Fibroblast of lung (primary cell): ENCODE data around the gene GAB1. TPM values are rescaled to one million over a fixed set of nuclear protein-coding genes. Genes with fewer than 3 reads are reported as not detected.

Experiments
- DNase-seq, 2 donors: peaks; one replicate each; pipeline versions ENCODE4 v3.0.0 to v3.0.0-alpha.2; 2010; ENCODE audit warnings: low read depth in 2 of 2
- H2AFZ ChIP-seq: 2 replicates; pipeline ENCODE4 v1.5.1; 2012; ENCODE audit warnings: low read length, control low read depth, inconsistent platforms
- H3K27ac ChIP-seq: 2 replicates; pipeline ENCODE4 v1.5.1; 2011; ENCODE audit warnings: low read length, control low read depth; ENCODE audit not compliant: insufficient read depth
- H3K27me3 ChIP-seq: 2 replicates; pipeline ENCODE4 v1.5.1; 2011; ENCODE audit warnings: mild to moderate bottlenecking, low read length; ENCODE audit not compliant: control insufficient read depth, insufficient read depth
- H3K36me3 ChIP-seq: 2 replicates; pipeline ENCODE4 v1.5.1; 2011; ENCODE audit warnings: low read length; ENCODE audit not compliant: control insufficient read depth, insufficient read depth
- H3K4me1 ChIP-seq: 2 replicates; pipeline ENCODE4 v1.5.1; 2011; ENCODE audit warnings: low read length; ENCODE audit not compliant: control insufficient read depth, insufficient read depth; ENCODE audit errors: extremely low read depth
- H3K4me2 ChIP-seq: 2 replicates; pipeline ENCODE4 v1.5.1; 2011; ENCODE audit warnings: low read length, control low read depth; ENCODE audit not compliant: insufficient read depth; ENCODE audit errors: extremely low read depth
- H3K4me3 ChIP-seq, 4 experiments: fragments of 200-600 bp in 1 of 4; sonication (generic) in 1 of 4; replicated peaks in 1 of 4; 2 replicates each; pipeline ENCODE4 v1.5.1; 2011 to 2016; ENCODE audit warnings: low read length in 4 of 4, low read depth in 3 of 4, mild to moderate bottlenecking in 3 of 4, control low read depth in 2 of 4, inconsistent platforms in 1 of 4, mixed read lengths in 1 of 4; ENCODE audit not compliant: insufficient read depth in 1 of 4; ENCODE audit errors: control extremely low read depth in 1 of 4
- H3K79me2 ChIP-seq: 2 replicates; pipeline ENCODE4 v1.5.1; 2012; ENCODE audit warnings: mild to moderate bottlenecking, low read length, inconsistent platforms; ENCODE audit not compliant: control insufficient read depth, insufficient read depth
- H3K9ac ChIP-seq: 2 replicates; pipeline ENCODE4 v1.5.1; 2011; ENCODE audit warnings: mild to moderate bottlenecking, low read length, control low read depth; ENCODE audit not compliant: insufficient read depth
- H3K9me3 ChIP-seq: 2 replicates; pipeline ENCODE4 v1.5.1; 2012; ENCODE audit warnings: low read depth, low read length; ENCODE audit not compliant: control insufficient read depth, insufficient read depth
- H4K20me1 ChIP-seq: 2 replicates; pipeline ENCODE4 v1.5.1; 2011; ENCODE audit warnings: low read length; ENCODE audit not compliant: control insufficient read depth, insufficient read depth; ENCODE audit errors: extremely low read depth
- EZH2 ChIP-seq: IDR thresholded peaks from 2 replicates; pipeline ENCODE4 v1.5.1; 2012; ENCODE audit warnings: low read length, control low read depth, mild to moderate bottlenecking; ENCODE audit errors: missing control alignments
- polyA plus RNA-seq, 2 donors: library from polyadenylated mRNA; depleted of rRNA in 1 of 2; stranded (reverse) in 1 of 2; unstranded in 1 of 2; fragments of >200 nt; gene quantifications; 2 replicates each; pipeline ENCODE4 v1.2.1, GENCODE V29; 2011 to 2012; ENCODE audit warnings: missing spikeins in 1 of 2
- total RNA-seq: library from RNA; depleted of rRNA; stranded (reverse); fragments of >200 nt; gene quantifications from 2 replicates; pipeline ENCODE4 v1.2.1, GENCODE V29; 2014
- TF ChIP-seq, protein P1 (sequence below), 2 donors: IDR thresholded peaks in 1 of 2; conservative IDR thresholded peaks in 1 of 2; 1 replicate in 1 of 2; 2 replicates in 1 of 2; pipeline ENCODE4 v1.5.1; 2011 to 2012; ENCODE audit warnings: low read length in 2 of 2, control low read depth in 1 of 2, inconsistent platforms in 1 of 2, low read depth in 1 of 2, mild to moderate bottlenecking in 1 of 2

Gene GAB1
- total and polyA plus RNA-seq, 2 donors (not counting 1 experiment from before 2014, with no cell fraction given), result 10.6 to 18.0 TPM

DNA sequence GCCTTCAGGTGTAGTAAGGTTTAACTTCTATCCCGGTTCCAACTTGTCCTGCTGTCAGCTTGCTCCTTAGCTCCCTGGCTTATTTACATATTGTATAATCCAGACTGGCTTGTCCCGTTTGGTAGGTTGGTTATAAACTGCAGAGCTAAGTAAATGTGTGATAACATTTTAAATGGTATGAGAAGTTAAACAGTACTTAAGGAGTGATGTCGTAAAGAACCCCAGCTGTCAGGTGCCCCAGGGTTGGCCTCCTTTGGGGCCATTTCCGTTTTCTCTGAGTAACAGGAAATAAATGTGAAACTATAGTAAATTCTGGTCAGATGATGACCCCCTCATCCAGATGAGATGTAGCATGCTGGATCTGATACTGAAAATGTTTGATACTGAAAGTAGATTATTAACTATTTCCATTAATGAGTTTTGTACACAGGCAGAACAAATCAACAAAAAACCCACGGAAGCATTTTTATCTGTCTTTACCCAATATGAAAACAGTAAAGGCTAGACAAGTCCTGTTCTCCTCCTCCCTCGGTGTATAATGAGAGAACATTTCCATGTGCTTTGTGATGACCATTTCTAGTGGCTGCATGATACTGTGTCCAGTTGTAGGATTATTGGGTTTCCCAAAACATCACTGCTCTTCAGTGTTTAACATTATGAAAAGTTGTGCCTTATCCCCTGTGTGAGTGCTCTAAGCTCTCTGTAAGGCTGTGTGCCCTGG lies 22.4 kb downstream of the GAB1 start:
- no peak for TF ChIP-seq EZH2
- TF ChIP-seq, protein P1, sequence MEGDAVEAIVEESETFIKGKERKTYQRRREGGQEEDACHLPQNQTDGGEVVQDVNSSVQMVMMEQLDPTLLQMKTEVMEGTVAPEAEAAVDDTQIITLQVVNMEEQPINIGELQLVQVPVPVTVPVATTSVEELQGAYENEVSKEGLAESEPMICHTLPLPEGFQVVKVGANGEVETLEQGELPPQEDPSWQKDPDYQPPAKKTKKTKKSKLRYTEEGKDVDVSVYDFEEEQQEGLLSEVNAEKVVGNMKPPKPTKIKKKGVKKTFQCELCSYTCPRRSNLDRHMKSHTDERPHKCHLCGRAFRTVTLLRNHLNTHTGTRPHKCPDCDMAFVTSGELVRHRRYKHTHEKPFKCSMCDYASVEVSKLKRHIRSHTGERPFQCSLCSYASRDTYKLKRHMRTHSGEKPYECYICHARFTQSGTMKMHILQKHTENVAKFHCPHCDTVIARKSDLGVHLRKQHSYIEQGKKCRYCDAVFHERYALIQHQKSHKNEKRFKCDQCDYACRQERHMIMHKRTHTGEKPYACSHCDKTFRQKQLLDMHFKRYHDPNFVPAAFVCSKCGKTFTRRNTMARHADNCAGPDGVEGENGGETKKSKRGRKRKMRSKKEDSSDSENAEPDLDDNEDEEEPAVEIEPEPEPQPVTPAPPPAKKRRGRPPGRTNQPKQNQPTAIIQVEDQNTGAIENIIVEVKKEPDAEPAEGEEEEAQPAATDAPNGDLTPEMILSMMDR (conservative IDR thresholded peaks at IDR 0.05 in 1 of 2, IDR thresholded peaks at IDR 0.05 in 1 of 2; ENCODE audit: low read depth in 1 of 2, low read length in 2 of 2), result no peak
- peak; percentile 69 to 82 for DNase-seq
- H3K4me1 ChIP-seq, result peaks cover 24% of the 10 kb centered on the region
- peak overlapping the region; percentile 78 for H3K27ac ChIP-seq
- no peaks in the 10 kb centered on the region for H3K9me3 ChIP-seq
- no peak overlapping the region for H3K4me3 ChIP-seq
- H3K36me3 ChIP-seq, result no peaks in the 10 kb centered on the region
- H3K4me2 ChIP-seq, result peak overlapping the region; percentile 80
- no peak overlapping the region for H3K9ac ChIP-seq
- H4K20me1 ChIP-seq, result peaks cover 2% of the 10 kb centered on the region
- H3K79me2 ChIP-seq, result peaks cover 30% of the 10 kb centered on the region
- H3K27me3 ChIP-seq, result no peaks in the 10 kb centered on the region
- H2AFZ ChIP-seq, result no peak overlapping the region

DNA sequence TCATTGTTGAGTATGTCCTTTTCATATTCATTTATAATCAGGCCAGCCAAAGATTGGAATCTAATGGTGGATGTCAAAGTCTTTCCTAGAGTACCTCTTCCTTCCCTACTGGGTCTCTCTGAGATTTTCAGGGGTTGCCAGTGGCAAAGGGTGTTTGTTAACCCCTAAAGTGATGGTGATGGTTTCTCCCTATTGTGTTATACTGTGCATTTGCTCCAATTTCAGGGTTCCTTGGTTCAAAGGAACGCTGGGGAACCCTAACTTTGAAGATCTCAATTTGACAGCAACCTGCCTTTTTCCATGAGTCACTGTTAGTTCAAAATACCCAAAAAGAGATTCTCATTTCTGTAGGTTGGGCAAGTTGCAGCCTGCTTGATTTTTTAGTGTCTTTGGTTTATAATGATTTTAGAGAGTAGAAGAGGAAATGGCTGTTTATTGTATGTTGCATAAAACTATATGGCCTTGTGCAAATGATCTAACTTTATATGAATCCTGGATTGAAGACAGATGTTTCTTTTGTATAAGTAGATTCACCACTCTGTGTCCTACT lies 23.0 kb downstream of the GAB1 start:
- no peak for TF ChIP-seq EZH2
- TF ChIP-seq, protein P1 (conservative IDR thresholded peaks at IDR 0.05 in 1 of 2, IDR thresholded peaks at IDR 0.05 in 1 of 2; ENCODE audit: low read depth in 1 of 2, low read length in 2 of 2), result no peak
- peak overlapping the region; percentile 80 for H3K4me2 ChIP-seq

DNA sequence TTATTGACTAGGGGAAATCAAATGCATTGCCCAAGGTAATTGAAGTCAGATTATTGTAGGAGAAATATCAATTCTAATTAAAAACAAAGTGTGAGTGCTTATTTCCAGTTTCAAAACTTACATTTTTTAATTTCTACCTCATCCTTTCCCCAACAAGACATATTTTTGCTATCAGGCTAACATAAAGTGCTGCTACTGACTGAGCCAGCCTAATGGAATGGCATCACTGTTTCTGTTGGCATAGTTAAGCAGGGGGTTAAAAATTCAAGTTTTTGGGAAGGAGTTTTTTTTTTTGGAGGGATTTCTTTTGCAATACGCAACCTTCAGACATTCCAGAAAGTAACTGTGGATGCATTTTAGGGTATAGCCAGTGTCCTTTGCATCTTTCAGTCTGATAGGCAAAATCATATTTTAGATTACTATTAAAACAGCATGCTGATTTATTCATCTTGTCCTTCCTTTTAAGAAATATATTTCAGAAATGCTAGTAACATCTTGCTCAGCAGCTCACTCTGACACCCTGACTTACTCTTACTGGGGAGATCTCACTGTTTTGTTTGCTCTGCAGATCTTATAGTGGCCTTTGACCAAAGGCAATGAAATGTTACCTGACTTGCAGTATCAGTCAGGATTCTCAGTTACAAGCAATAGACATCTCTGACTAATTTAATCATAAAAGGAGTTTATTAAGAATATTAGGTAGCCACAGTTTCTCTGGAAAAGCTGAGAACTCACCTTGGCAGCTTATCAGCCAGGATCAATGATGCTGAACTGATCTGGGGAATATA lies 24.4 kb downstream of the GAB1 start:
- H3K4me3 ChIP-seq, result no peak overlapping the region
- H3K27me3 ChIP-seq, result no peaks in the 10 kb centered on the region
- peak in 1 of 2 donors; percentile 70 for DNase-seq
- H4K20me1 ChIP-seq, result peaks cover 2% of the 10 kb centered on the region
- no peaks in the 10 kb centered on the region for H3K9me3 ChIP-seq
- no peak overlapping the region for H2AFZ ChIP-seq
- H3K27ac ChIP-seq, result no peak overlapping the region
- peaks cover 30% of the 10 kb centered on the region for H3K79me2 ChIP-seq
- H3K9ac ChIP-seq, result no peak overlapping the region
- H3K36me3 ChIP-seq, result no peaks in the 10 kb centered on the region
- TF ChIP-seq EZH2, result no peak
- peak overlapping the region; percentile 59 for H3K4me2 ChIP-seq
- H3K4me1 ChIP-seq, result peaks cover 16% of the 10 kb centered on the region

More for the DNA sequence above, 23.0 kb downstream of the GAB1 start:
- Histone ChIP-seq H3K9me3 (no peaks in the 10 kb centered on the region), H4K20me1 (peaks cover 2% of the 10 kb centered on the region), H3K9ac (no peak overlapping the region), H3K79me2 (peaks cover 30% of the 10 kb centered on the region), H3K36me3 (no peaks in the 10 kb centered on the region), H2AFZ (no peak overlapping the region), H3K27ac (peak overlapping the region; percentile 78), H3K27me3 (no peaks in the 10 kb centered on the region), H3K4me1 (peaks cover 24% of the 10 kb centered on the region), H3K4me3 (no peak overlapping the region)
- DNase-seq, result no peak
